Stomach smooth muscle (tissue), 2 donors: ENCODE data around the gene MPV17.
"Not testable (repeated sequence)": the region's sequence is repeated elsewhere in the genome, so short reads cannot be mapped to it uniquely, and the experiment has no call there.

Source experiments
- H3K27ac ChIP-seq: one replicate; pipeline ENCODE4 v1.7.0; 2013; ENCODE audit warnings: mild to moderate bottlenecking, low read length, inconsistent platforms
- H3K27me3 ChIP-seq, 2 donors: one replicate each; pipeline ENCODE4 v1.7.0; 2013; ENCODE audit warnings: low read length in 2 of 2; ENCODE audit not compliant: insufficient read depth in 2 of 2, control insufficient read depth in 1 of 2
- H3K36me3 ChIP-seq, 2 donors: one replicate each; pipeline ENCODE4 v1.7.0; 2013; ENCODE audit warnings: low read length in 2 of 2; ENCODE audit not compliant: control insufficient read depth in 2 of 2, insufficient read depth in 2 of 2
- H3K4me1 ChIP-seq: one replicate; pipeline ENCODE4 v1.7.0; 2013; ENCODE audit warnings: low read length; ENCODE audit not compliant: control insufficient read depth, insufficient read depth
- H3K4me3 ChIP-seq, 2 donors: one replicate each; pipeline ENCODE4 v1.7.0; 2013; ENCODE audit warnings: low read length in 2 of 2
- H3K9ac ChIP-seq, 2 donors: one replicate each; pipeline ENCODE4 v1.7.0; 2013; ENCODE audit warnings: low read length in 2 of 2, mild to moderate bottlenecking in 1 of 2
- H3K9me3 ChIP-seq, 2 donors: one replicate each; pipeline ENCODE4 v1.7.0; 2013; ENCODE audit warnings: low read length in 2 of 2; ENCODE audit not compliant: control insufficient read depth in 2 of 2
- donor health status: healthy.
- donor health status: Pancreatic carcinoma.

Gene MPV17

DNA sequence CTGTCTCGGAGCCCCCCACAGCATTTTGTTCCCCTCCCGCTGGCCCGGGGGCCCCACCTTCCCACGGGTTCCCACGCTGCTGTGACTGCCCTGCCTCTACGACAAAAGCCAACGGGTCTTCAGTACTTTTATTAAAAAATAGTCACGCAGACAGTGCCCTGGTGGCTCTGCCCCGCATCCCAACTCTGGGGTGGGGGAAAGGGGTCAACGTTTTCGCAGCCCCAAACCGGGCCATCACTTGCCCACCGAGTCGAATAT, 15.7 kb downstream of the MPV17 start:
- H3K9ac ChIP-seq = no peak overlapping the region
- peaks cover 39 to 41% of the 10 kb centered on the region in 2 donors for H3K27me3 ChIP-seq
- no peak overlapping the region for H3K27ac ChIP-seq
- H3K36me3 ChIP-seq = peaks cover 9 to 14% of the 10 kb centered on the region in 2 donors
- peaks cover 19% of the 10 kb centered on the region for H3K4me1 ChIP-seq
- no peaks in the 10 kb centered on the region for H3K9me3 ChIP-seq
- H3K4me3 ChIP-seq = no peak overlapping the region

GRCh38 chr2:27306573-27307286, 16.2 kb downstream of the MPV17 start:
- H3K9ac ChIP-seq = no peak overlapping the region
- peak overlapping the region in 1 of 2 donors; percentile 22 for H3K4me3 ChIP-seq
- peaks cover 39 to 41% of the 10 kb centered on the region in 2 donors for H3K27me3 ChIP-seq
- peaks cover 19% of the 10 kb centered on the region for H3K4me1 ChIP-seq
- no peaks in the 10 kb centered on the region for H3K9me3 ChIP-seq
- H3K36me3 ChIP-seq = peaks cover 9 to 11% of the 10 kb centered on the region in 2 donors
- H3K27ac ChIP-seq = no peak overlapping the region

- H3K4me3 ChIP-seq = peak overlapping the region in 1 of 2 donors; percentile 22
- no peak overlapping the region for H3K9ac ChIP-seq
These were observed 16.8 kb downstream of the MPV17 start for GRCh38 chr2:27306136-27306535.

DNA sequence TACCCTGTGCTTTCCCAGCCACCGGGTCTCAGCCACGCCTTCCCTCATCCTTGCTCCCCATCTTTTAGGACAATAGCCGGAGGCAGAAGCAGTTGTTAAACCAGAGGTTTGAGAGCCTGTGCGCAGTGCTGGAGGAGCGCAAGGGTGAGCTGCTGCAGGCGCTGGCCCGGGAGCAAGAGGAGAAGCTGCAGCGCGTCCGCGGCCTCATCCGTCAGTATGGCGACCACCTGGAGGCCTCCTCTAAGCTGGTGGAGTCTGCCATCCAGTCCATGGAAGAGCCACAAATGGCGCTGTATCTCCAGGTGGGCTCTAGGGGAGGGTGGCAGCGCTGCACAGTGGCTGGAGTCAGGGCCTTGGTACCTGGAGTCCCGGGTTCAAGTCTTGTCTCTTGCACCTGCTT, 17.4 kb downstream of the MPV17 start:
- no peaks in the 10 kb centered on the region for H3K9me3 ChIP-seq

More at GRCh38 chr2:27306136-27306535, 16.8 kb downstream of the MPV17 start:
- peaks cover 19% of the 10 kb centered on the region for H3K4me1 ChIP-seq
- no peak overlapping the region for H3K27ac ChIP-seq
- no peaks in the 10 kb centered on the region for H3K9me3 ChIP-seq
- H3K36me3 ChIP-seq = peaks cover 6% of the 10 kb centered on the region in 2 donors
- peaks cover 39 to 41% of the 10 kb centered on the region in 2 donors for H3K27me3 ChIP-seq

GRCh38 chr2:27304488-27305240, 18.2 kb downstream of the MPV17 start:
- H3K27ac ChIP-seq = no peak overlapping the region
- H3K4me3 ChIP-seq = no peak overlapping the region
- H3K9me3 ChIP-seq = no peaks in the 10 kb centered on the region
- H3K27me3 ChIP-seq = peaks cover 39% of the 10 kb centered on the region in 2 donors
- H3K4me1 ChIP-seq = peaks cover 19% of the 10 kb centered on the region
- peaks cover 3 to 4% of the 10 kb centered on the region in 2 donors for H3K36me3 ChIP-seq
- H3K9ac ChIP-seq = no peak overlapping the region

More for the DNA sequence above, 17.4 kb downstream of the MPV17 start:
- Histone ChIP-seq H3K27me3 (peaks cover 39 to 41% of the 10 kb centered on the region in 2 donors), H3K4me3 (no peak overlapping the region), H3K4me1 (peaks cover 19% of the 10 kb centered on the region), H3K9ac (no peak overlapping the region), H3K36me3 (peaks cover 6% of the 10 kb centered on the region in 2 donors), H3K27ac (no peak overlapping the region)

- Histone ChIP-seq H3K4me1 (peaks cover 19% of the 10 kb centered on the region), H3K27me3 (peaks cover 35 to 38% of the 10 kb centered on the region in 2 donors), H3K9me3 (no peaks in the 10 kb centered on the region), H3K36me3 (no peaks in the 10 kb centered on the region), H3K27ac (no peak overlapping the region), H3K4me3 (peak overlapping the region; percentile 35 to 44), H3K9ac (no peak overlapping the region)
These were observed 19.5 kb downstream of the MPV17 start for GRCh38 chr2:27303093-27304025.

- not testable (repeated sequence) for H3K9me3 ChIP-seq
These were observed 22.3 kb downstream of the MPV17 start for GRCh38 chr2:27300606-27301005.

GRCh38 chr2:27298391-27299080, 24.4 kb downstream of the MPV17 start:
- no peak overlapping the region for H3K27ac ChIP-seq
- no peaks in the 10 kb centered on the region for H3K4me1 ChIP-seq
- H3K27me3 ChIP-seq = peaks cover 0 to 8% of the 10 kb centered on the region in 2 donors
- H3K4me3 ChIP-seq = no peak overlapping the region
- H3K9me3 ChIP-seq = no peaks in the 10 kb centered on the region
- no peak overlapping the region for H3K9ac ChIP-seq
- H3K36me3 ChIP-seq = no peaks in the 10 kb centered on the region

More at GRCh38 chr2:27300606-27301005, 22.3 kb downstream of the MPV17 start:
- H3K36me3 ChIP-seq, H3K4me3 ChIP-seq, H3K27ac ChIP-seq, H3K4me1 ChIP-seq, H3K9ac ChIP-seq: not testable (repeated sequence)
- peaks cover 7 to 17% of the 10 kb centered on the region in 2 donors for H3K27me3 ChIP-seq

DNA sequence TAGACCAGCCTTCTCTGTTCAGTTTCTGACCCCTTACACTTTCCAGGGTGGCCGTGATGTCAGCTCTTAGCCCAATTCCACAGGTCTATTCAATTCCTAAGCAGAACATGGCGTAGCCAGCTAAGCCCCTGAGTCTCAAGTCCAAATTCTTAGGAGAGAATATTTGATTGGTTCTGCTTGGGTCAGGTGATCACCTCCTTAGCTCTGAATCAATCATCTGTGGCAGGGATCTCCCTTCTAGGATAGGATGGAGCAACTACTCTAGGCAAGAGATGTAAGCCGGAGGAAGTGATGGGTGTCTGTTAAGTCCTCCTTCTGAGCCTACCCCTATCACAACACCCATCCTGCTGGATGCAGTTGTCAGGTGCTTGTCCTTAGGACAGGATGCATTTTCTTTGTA, 25.7 kb downstream of the MPV17 start:
- Histone ChIP-seq H3K27ac (no peak overlapping the region), H3K9ac (no peak overlapping the region), H3K9me3 (no peaks in the 10 kb centered on the region), H3K4me1 (no peaks in the 10 kb centered on the region), H3K27me3 (peaks cover 5 to 7% of the 10 kb centered on the region in 2 donors), H3K36me3 (no peaks in the 10 kb centered on the region), H3K4me3 (no peak overlapping the region)

- Histone ChIP-seq H3K4me1 (no peaks in the 10 kb centered on the region), H3K27ac (no peak overlapping the region), H3K4me3 (no peak overlapping the region)
These were observed 26.4 kb downstream of the MPV17 start for GRCh38 chr2:27296481-27296880.

More at GRCh38 chr2:27296481-27296880, 26.4 kb downstream of the MPV17 start:
- peaks cover 10 to 14% of the 10 kb centered on the region in 2 donors for H3K27me3 ChIP-seq
- H3K9me3 ChIP-seq = no peaks in the 10 kb centered on the region
- no peaks in the 10 kb centered on the region for H3K36me3 ChIP-seq
- H3K9ac ChIP-seq = no peak overlapping the region
